GM18519 (cell line): Measurements from ENCODE around the gene KCNK3.
"Not testable (repeated sequence)": the region's sequence is repeated elsewhere in the genome, so short reads cannot be mapped to it uniquely, and the experiment has no call there.

Experiments used
- ATAC-seq: cut with Tn5 transposase; IDR thresholded peaks from one replicate; pipeline ENCODE4 v1.9.1; 2021; ENCODE audit warnings: mild to moderate bottlenecking, moderate library complexity; ENCODE audit not compliant: unreplicated experiment, low FRiP score

Gene KCNK3

GRCh38 chr2:26660363-26660962, 32.1 kb upstream of the KCNK3 start:
- no peak for ATAC-seq

GRCh38 chr2:26665296-26665695, 27.2 kb upstream of the KCNK3 start:
- ATAC-seq = not testable (repeated sequence)

- ATAC-seq = no peak
Observed at GRCh38 chr2:26666671-26667070, 25.9 kb upstream of the KCNK3 start.

- ATAC-seq = no peak
Observed at GRCh38 chr2:26668041-26668440, 24.5 kb upstream of the KCNK3 start.

GRCh38 chr2:26668856-26669750, 23.4 kb upstream of the KCNK3 start:
- no peak for ATAC-seq

- ATAC-seq = no peak
Observed at GRCh38 chr2:26670171-26670570, 22.4 kb upstream of the KCNK3 start.

GRCh38 chr2:26670931-26671460, 21.5 kb upstream of the KCNK3 start:
- ATAC-seq = no peak

- ATAC-seq = no peak
Observed at GRCh38 chr2:26671691-26672090, 20.8 kb upstream of the KCNK3 start.

GRCh38 chr2:26672112-26672817, 20.3 kb upstream of the KCNK3 start:
- no peak for ATAC-seq

GRCh38 chr2:26672818-26673393, 19.6 kb upstream of the KCNK3 start:
- ATAC-seq = no peak

- ATAC-seq = no peak
Observed at GRCh38 chr2:26674002-26674751, 18.3 kb upstream of the KCNK3 start.

GRCh38 chr2:26674771-26675170, 17.8 kb upstream of the KCNK3 start:
- no peak for ATAC-seq

GRCh38 chr2:26675651-26676255, 16.8 kb upstream of the KCNK3 start:
- ATAC-seq = no peak

- no peak for ATAC-seq
Observed at GRCh38 chr2:26678035-26678434, 14.5 kb upstream of the KCNK3 start.

- ATAC-seq = no peak
Observed at GRCh38 chr2:26679867-26680266, 12.7 kb upstream of the KCNK3 start.

GRCh38 chr2:26681656-26682055, 10.9 kb upstream of the KCNK3 start:
- no peak for ATAC-seq

- ATAC-seq = no peak
Observed at GRCh38 chr2:26682155-26682554, 10.4 kb upstream of the KCNK3 start.

GRCh38 chr2:26683583-26683982, 8.9 kb upstream of the KCNK3 start:
- no peak for ATAC-seq

- no peak for ATAC-seq
Observed at GRCh38 chr2:26685341-26685740, 7.2 kb upstream of the KCNK3 start.
